Activated naive CD8-positive, alpha-beta T cell treated with anti-CD3 and anti-CD28 coated beads for 36 hours (primary cell): ENCODE data around the gene PLXNA3. TPM values are rescaled to one million over a fixed set of nuclear protein-coding genes. Genes with fewer than 3 reads are reported as not detected.

ENCODE experiments used
- DNase-seq: peaks from one replicate; pipeline ENCODE4 v3.0.0; 2021
- H3K27ac Mint-ChIP-seq: one replicate; pipeline ENCODE4 v1.8.0; 2022; ENCODE audit warnings: mild to moderate bottlenecking, moderate library complexity, mixed read lengths
- H3K27me3 Mint-ChIP-seq: one replicate; pipeline ENCODE4 v1.8.0; 2022; ENCODE audit warnings: mild to moderate bottlenecking, mixed read lengths
- H3K36me3 Mint-ChIP-seq: one replicate; pipeline ENCODE4 v1.8.0; 2021; ENCODE audit warnings: mild to moderate bottlenecking, mixed read lengths
- H3K4me1 Mint-ChIP-seq: one replicate; pipeline ENCODE4 v1.8.0; 2021; ENCODE audit warnings: mixed read lengths
- H3K4me3 Mint-ChIP-seq: one replicate; pipeline ENCODE4 v1.8.0; 2022; ENCODE audit warnings: mild to moderate bottlenecking, moderate library complexity, mixed read lengths
- H3K9me3 Mint-ChIP-seq: one replicate; pipeline ENCODE4 v1.8.0; 2022; ENCODE audit warnings: mixed read lengths
- total RNA-seq, 2 experiments: library from RNA; stranded (reverse); gene quantifications; one replicate each; pipeline ENCODE4 v1.2.3, GENCODE V29; 2021

PLXNA3 gene
- total RNA-seq, 2 experiments from 2014 or later = 22.3 to 23.1 TPM

- H3K36me3 Mint-ChIP-seq = peaks cover 6% of the 10 kb centered on the region
- no peak overlapping the region for H3K27ac Mint-ChIP-seq
- no peak overlapping the region for H3K4me3 Mint-ChIP-seq
- DNase-seq = no peak
- H3K27me3 Mint-ChIP-seq = no peaks in the 10 kb centered on the region
- peaks cover 11% of the 10 kb centered on the region for H3K4me1 Mint-ChIP-seq
- no peaks in the 10 kb centered on the region for H3K9me3 Mint-ChIP-seq
Measured at GRCh38 chrX:154473683-154474082, 15.6 kb downstream of the PLXNA3 start.

GRCh38 chrX:154476821-154477220, 18.7 kb downstream of the PLXNA3 start:
- no peaks in the 10 kb centered on the region for H3K9me3 Mint-ChIP-seq
- peaks cover 13% of the 10 kb centered on the region for H3K4me1 Mint-ChIP-seq
- H3K27ac Mint-ChIP-seq = no peak overlapping the region
- DNase-seq = no peak
- no peaks in the 10 kb centered on the region for H3K27me3 Mint-ChIP-seq
- H3K4me3 Mint-ChIP-seq = no peak overlapping the region
- peaks cover 6% of the 10 kb centered on the region for H3K36me3 Mint-ChIP-seq

- no peak for DNase-seq
- H3K4me1 Mint-ChIP-seq = peaks cover 13% of the 10 kb centered on the region
- peaks cover 6% of the 10 kb centered on the region for H3K36me3 Mint-ChIP-seq
- no peaks in the 10 kb centered on the region for H3K27me3 Mint-ChIP-seq
- H3K9me3 Mint-ChIP-seq = no peaks in the 10 kb centered on the region
- peak overlapping the region; percentile 89 for H3K4me3 Mint-ChIP-seq
- H3K27ac Mint-ChIP-seq = peak overlapping the region; percentile 74
Measured at GRCh38 chrX:154477891-154478477, 19.9 kb downstream of the PLXNA3 start.

- H3K9me3 Mint-ChIP-seq = no peaks in the 10 kb centered on the region
- peak within 1 kb of the TSS; percentile 95 for H3K27ac Mint-ChIP-seq
- no peaks in the 10 kb centered on the region for H3K27me3 Mint-ChIP-seq
- H3K36me3 Mint-ChIP-seq = peaks cover 8% of the 10 kb centered on the region
- peak within 1 kb of the TSS; percentile 89 for H3K4me3 Mint-ChIP-seq
- peak; percentile 93 for DNase-seq
- H3K4me1 Mint-ChIP-seq = peaks cover 18% of the 10 kb centered on the region
Measured at GRCh38 chrX:154478728-154479622, 20.9 kb downstream of the PLXNA3 start, which contains the start of gene LAGE3. TSS of gene LAGE3 (minus strand) at chrX:154479281. CDS start at chrX:154478915, 366 bp downstream.

GRCh38 chrX:154481195-154481594, 23.1 kb downstream of the PLXNA3 start:
- DNase-seq = no peak
- Mint-ChIP-seq H3K36me3 (peaks cover 5% of the 10 kb centered on the region), H3K27ac (no peak overlapping the region), H3K4me3 (no peak overlapping the region), H3K4me1 (peaks cover 20% of the 10 kb centered on the region), H3K27me3 (no peaks in the 10 kb centered on the region), H3K9me3 (no peaks in the 10 kb centered on the region)

- H3K4me1 Mint-ChIP-seq = peaks cover 21% of the 10 kb centered on the region
- H3K36me3 Mint-ChIP-seq = peaks cover 5% of the 10 kb centered on the region
- no peak overlapping the region for H3K4me3 Mint-ChIP-seq
Measured at GRCh38 chrX:154481911-154482601, 24.0 kb downstream of the PLXNA3 start.

GRCh38 chrX:154482786-154483185, 24.7 kb downstream of the PLXNA3 start:
- Mint-ChIP-seq H3K27me3 (no peaks in the 10 kb centered on the region), H3K27ac (no peak overlapping the region), H3K4me1 (peaks cover 14% of the 10 kb centered on the region), H3K36me3 (peaks cover 3% of the 10 kb centered on the region), H3K4me3 (no peak overlapping the region), H3K9me3 (no peaks in the 10 kb centered on the region)
- no peak for DNase-seq

More at GRCh38 chrX:154481911-154482601, 24.0 kb downstream of the PLXNA3 start:
- Mint-ChIP-seq H3K9me3 (no peaks in the 10 kb centered on the region), H3K27ac (no peak overlapping the region), H3K27me3 (no peaks in the 10 kb centered on the region)
- DNase-seq = no peak

GRCh38 chrX:154483325-154483724, 25.2 kb downstream of the PLXNA3 start:
- Mint-ChIP-seq H3K27me3 (no peaks in the 10 kb centered on the region), H3K4me3 (no peak overlapping the region), H3K9me3 (no peaks in the 10 kb centered on the region), H3K36me3 (peaks cover 3% of the 10 kb centered on the region), H3K27ac (no peak overlapping the region), H3K4me1 (peaks cover 16% of the 10 kb centered on the region)
- no peak for DNase-seq

GRCh38 chrX:154484255-154485149, 26.4 kb downstream of the PLXNA3 start:
- H3K27me3 Mint-ChIP-seq = no peaks in the 10 kb centered on the region
- H3K27ac Mint-ChIP-seq = peak overlapping the region; percentile 42
- H3K9me3 Mint-ChIP-seq = no peaks in the 10 kb centered on the region
- peaks cover 2% of the 10 kb centered on the region for H3K36me3 Mint-ChIP-seq
- H3K4me3 Mint-ChIP-seq = peak overlapping the region; percentile 51
- peaks cover 18% of the 10 kb centered on the region for H3K4me1 Mint-ChIP-seq
- no peak for DNase-seq

GRCh38 chrX:154485150-154486051, 27.3 kb downstream of the PLXNA3 start:
- no peak for DNase-seq
- H3K4me1 Mint-ChIP-seq = peaks cover 21% of the 10 kb centered on the region
- H3K9me3 Mint-ChIP-seq = no peaks in the 10 kb centered on the region
- H3K27me3 Mint-ChIP-seq = no peaks in the 10 kb centered on the region
- H3K36me3 Mint-ChIP-seq = peaks cover 2% of the 10 kb centered on the region
- peak overlapping the region; percentile 80 for H3K27ac Mint-ChIP-seq
- H3K4me3 Mint-ChIP-seq = peak overlapping the region; percentile 79

GRCh38 chrX:154486052-154486395, 27.9 kb downstream of the PLXNA3 start:
- Mint-ChIP-seq H3K4me3 (peak overlapping the region; percentile 79), H3K27ac (no peak overlapping the region), H3K4me1 (peaks cover 21% of the 10 kb centered on the region), H3K27me3 (no peaks in the 10 kb centered on the region), H3K36me3 (peaks cover 2% of the 10 kb centered on the region), H3K9me3 (no peaks in the 10 kb centered on the region)
- DNase-seq = peak; percentile 42

GRCh38 chrX:154486396-154487207, 28.5 kb downstream of the PLXNA3 start, which contains the start of gene UBL4A:
TSS of gene UBL4A (minus strand) at chrX:154486615. CDS start at chrX:154486584, 31 bp downstream.
- peak; percentile 72 for DNase-seq
- Mint-ChIP-seq H3K9me3 (no peaks in the 10 kb centered on the region), H3K27me3 (no peaks in the 10 kb centered on the region), H3K27ac (peak within 1 kb of the TSS; percentile 80), H3K4me3 (peak within 1 kb of the TSS; percentile 79), H3K4me1 (peaks cover 23% of the 10 kb centered on the region), H3K36me3 (peaks cover 2% of the 10 kb centered on the region)
